Kidney capillary endothelial cell (primary cell): ENCODE data around the gene POLG.

Experiments
- DNase-seq: peaks from one replicate; pipeline ENCODE4 v3.0.0-alpha.2; 2018; ENCODE audit warnings: low spot score

The POLG gene

DNA sequence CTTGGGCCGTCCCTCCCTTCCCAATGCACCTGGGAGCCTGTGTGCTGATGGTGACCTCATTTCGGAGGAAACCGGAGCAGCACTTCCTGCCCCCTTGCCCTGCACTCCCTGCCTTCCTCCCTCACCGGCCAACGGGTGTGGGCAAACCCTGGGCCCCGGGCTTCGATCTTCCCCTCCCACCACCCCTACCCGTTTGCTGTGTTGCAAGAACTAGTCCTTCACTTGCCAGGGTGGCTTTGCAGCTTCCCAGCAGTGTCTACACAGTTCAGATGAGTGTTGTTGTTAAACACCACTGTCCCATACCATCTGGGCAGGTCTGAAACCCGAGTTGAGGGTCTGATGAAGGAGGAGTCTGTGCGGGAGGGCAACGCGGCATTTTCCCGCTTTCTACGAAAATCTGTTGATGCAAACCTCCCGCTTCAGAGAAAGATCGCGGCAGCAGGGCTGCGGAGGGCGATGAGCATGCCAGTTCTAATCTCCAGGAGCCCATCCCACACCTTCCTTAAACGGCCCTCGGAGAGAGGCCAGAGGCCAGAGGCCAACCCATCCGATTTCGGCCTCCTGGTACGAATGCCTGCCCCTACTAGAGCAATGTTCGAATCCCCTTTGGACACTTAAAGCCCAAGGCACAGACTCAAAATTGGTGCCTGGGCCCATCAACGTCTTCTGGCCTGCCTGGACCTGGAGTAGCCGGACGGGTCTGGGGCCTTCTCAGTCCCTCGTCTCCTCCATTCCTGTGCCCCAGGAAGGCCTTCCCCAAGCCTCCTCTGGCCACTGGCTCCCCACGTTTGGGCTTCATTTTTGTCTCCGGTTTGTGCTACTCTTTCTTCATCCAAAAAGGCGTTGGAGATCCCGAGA, 35.7 kb upstream of the POLG start:
- DNase-seq = no peak

DNA sequence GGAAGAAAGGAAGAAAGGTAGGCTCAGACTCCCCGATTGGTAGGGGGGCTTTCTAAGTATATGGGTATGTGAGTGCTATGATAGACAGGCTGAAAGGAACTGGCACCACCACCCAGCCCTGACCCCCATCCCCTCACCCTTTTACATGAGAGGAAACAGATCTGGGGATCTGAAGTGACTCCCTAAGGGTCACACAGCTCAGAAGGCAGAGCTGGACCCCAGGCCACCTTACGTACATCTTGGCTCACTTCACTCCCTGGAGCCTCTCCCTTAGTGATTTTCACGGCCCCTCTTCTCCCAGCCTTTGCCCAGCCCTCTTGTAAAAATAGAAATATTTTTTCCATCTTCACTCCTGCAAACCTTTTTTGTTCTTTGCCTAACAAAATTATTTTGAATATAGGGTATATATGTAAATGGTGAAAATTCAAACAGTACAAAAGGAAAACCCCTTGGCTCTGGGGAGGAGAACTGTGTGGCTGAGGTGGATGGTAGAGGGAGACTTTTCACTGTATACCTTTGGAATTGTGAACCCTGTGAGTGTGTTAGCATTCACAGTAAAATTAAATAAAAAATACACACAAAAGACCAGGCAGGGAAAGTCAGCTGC, 34.8 kb upstream of the POLG start:
- DNase-seq = no peak

DNA sequence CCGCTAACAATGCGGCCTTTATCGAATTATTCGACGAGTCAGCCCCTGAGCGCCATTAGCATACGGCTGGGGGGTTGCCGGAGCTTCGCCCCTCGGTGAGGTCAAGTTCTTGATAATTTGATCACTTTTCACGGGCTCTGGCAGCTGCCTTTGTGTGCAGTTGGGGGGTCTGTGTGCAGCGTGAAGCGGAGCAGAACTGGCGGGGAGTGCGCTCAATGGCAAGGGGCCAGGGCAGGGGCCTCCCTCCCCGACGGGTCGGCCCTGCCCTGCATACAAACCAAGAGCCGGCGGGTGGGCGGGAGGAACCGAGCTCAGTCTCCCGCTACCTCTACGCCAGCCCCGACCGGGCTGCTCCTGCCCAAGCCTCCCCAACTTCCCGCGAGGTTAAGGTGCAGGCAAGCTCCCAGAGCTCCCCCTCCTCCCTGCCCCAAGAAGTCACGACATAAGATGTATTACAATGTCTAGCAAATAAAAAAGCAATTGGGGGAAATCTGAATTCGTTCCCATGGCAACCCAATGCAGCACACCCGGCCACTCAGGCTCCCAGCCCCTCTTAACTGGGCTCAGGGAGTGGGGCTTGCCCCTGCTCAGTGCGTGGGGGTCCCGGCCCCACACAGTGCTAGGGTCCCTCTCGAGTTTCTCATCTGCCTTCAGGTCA, 34.1 kb upstream of the POLG start:
- no peak for DNase-seq

DNA sequence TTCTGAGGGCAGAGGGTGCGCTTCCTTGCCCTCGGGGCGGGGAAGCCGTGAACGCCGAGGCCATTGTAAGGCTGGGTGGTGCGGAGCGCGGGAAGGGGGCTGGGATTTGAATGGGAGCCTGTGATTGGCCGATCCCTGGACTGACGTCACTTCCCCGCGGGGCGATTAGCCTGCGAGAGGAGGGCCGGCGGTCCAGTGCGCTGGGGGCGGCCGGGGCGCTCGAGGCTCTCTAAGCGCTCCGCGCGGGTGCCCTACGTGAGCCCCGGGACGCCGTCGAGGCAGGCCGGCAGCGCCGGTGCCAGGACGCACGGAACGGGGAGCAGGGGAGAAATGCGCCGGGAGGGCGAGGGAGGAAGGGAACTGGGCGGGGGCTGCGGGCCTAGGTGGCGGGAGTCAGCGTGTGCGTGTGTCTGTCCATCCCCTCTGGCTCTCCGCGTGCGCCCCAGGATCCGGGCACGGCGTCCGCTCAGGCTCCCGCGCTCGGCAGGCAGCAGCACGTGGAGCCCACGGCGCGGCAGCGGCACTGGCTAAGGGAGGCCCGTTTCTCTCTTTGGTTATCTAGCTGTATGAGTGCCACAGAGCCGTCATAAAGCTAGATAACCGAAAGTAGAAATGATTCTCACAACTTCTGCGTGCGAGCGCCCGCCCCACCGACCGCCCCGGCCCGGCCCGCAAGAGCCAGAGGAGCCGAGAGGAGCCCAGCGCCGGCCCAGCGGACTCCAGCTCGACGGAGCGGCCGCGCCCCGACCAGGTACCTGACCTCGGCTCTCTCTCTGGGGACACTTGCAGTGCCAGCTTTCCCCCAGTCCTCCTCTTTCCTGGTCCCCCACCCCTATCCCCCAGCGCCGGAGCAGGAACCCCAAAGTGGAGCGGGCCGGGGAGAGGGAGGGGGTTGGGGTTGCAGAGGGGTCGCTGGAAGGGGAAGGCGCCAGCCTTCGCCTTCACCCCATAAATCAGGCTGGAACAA, 33.1 kb upstream of the POLG start:
- DNase-seq = no peak

DNA sequence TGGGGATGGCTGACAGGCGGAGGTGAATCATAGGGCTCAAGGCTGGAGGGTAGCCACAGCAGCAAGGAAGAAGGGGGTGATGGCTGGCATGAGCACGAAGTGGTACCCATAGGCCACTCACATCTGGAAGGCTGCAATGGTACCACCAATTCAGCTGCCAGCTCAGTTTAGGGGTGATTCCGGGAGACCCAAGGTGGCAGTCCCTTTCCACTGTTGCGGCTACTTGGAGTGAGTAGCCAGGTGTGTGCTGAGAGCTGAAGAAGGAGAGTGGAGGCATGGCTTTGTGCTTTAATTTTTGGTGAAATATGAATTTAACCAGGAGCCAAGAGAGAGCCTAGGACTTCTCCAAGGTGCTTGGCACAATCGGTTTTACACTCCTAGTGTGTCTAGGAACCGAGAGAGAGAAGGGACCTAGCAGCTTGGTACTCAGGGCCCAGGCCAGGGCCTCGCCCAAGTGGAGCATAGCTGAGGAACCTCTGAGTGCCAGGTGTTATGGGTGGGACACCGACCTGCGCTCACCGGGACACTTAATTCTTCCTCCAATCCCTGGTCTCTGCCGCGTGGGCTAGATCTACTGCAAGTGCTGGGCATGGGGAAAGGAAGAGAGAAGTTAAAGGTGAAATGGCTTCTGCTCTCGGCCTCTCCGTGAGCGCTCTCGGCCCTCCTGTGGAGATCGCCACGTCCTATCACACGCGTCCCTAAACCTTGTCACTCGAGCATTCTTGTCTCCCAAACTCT, 32.2 kb upstream of the POLG start:
- DNase-seq = no peak

DNA sequence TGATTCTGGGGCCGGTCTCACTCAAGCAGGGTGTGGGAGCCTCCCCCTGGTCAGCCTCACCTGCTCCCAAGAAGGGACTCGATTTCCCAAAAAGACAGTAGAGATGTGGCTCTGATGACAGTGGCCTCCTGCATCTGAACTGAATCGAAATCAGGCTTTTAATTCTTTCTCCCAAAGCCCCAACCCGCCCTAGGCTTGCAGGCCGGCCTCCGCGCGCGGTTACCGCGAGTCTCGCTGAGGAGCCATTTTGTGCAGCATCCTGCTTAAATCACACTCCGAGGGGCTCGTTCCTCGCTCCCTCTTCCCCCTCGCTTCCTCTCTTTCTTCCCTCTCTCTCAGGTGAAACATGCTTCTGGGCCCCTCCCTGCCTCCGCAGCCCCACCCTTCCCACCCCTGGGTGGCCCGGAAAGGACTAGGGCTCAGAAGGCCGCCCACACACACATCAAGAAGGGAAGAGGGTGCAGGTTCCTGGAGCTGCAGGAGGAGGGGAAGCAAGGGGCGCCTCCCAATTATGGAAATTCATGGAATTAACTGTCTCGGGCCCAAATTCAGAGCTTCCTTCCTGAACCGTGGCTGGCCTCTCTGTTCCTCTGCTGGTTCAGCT, 30.9 kb upstream of the POLG start:
- no peak for DNase-seq

DNA sequence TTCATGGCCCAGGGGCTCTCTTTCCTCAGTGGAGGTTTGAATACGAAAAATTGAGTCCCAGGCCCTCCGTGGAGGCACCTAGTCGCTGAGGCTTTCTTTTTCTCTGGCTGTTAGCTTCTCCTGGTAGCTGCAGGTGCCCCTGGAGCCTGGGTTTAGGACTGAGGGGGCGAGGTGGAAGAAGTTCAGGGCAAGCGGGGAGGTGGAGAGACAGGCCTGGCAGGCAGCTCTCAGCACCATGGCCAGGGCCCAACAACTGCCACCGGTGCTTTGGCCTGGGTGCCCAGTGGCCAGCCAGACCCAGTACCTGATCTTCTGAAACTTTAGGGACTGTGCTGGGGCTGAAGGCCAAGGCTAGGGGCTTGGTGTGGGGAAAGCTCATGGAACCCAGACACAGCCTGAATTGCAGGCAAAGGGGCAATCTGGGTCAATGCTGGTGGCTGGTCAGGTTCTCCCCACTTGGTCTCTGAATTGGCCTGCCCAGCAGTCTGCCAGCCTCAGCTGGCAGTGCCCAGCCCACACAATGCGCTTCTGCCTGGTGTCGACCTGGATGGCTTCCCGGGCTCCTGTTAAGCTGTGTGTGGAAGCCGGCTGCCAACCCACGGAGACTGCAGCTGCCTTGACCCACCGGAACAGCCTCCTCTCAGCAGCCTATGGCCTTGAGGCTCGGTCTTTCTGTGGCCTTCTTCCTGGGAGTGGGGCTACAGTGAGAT, 30.3 kb upstream of the POLG start:
- DNase-seq = no peak

DNA sequence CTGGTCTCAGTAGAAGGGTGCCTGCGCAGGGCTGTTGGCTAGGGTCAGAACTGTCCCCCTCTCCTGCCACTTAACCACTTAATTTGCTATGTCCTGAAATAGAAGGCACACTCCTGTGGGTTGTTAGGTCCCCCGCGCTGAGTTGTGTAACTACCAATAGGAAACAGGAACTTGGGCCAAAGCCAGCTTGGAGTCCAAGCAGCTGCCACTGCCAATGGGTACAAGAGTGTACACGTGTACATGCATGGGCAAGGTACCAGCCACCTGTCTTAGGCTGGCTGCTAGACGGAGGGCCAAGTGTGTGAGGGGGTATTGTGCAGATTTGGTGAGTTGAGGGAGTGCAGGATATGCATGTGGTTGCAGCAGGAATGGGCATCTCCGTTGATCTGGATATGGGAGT, 29.7 kb upstream of the POLG start:
- no peak for DNase-seq

DNA sequence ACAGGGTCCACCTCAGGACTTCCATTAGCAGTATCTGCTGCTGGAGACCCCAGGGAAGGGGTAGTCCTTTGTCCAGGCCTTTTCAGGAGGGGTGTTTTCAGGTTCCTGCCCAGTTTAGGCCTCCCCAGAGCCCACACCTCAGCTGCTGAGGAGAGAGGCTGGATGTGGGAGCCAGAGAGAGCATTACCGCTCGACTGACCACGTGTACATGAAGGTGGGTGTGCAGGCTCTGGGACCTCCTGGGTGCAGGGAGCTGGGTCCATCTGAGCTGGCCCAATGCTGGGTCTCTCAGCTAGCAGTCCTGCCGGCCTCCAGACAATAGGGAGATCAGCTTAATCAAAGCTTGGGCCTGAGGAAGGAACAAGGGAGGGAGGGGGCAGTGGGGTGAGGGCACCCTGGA, 29.1 kb upstream of the POLG start:
- no peak for DNase-seq

DNA sequence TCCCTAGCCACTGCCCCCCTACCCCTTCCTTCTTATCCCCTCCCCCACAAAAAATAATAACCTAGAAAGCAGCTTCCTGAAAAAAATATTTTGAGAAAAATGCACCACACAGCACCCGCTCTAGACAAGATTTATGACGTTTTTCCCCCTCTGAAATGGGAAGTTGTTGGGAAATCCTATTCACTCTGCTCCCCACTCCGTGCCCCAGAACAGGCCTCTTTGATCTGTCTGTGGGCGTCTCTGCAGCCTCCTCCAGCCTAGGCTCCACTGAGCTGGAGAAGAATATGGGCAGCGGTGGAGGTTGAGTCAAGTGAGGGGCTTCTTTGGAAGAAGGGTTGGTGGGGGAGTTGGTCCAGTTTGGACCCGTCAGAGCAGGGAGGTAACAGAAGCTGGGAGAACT, 28.5 kb upstream of the POLG start:
- DNase-seq = no peak

DNA sequence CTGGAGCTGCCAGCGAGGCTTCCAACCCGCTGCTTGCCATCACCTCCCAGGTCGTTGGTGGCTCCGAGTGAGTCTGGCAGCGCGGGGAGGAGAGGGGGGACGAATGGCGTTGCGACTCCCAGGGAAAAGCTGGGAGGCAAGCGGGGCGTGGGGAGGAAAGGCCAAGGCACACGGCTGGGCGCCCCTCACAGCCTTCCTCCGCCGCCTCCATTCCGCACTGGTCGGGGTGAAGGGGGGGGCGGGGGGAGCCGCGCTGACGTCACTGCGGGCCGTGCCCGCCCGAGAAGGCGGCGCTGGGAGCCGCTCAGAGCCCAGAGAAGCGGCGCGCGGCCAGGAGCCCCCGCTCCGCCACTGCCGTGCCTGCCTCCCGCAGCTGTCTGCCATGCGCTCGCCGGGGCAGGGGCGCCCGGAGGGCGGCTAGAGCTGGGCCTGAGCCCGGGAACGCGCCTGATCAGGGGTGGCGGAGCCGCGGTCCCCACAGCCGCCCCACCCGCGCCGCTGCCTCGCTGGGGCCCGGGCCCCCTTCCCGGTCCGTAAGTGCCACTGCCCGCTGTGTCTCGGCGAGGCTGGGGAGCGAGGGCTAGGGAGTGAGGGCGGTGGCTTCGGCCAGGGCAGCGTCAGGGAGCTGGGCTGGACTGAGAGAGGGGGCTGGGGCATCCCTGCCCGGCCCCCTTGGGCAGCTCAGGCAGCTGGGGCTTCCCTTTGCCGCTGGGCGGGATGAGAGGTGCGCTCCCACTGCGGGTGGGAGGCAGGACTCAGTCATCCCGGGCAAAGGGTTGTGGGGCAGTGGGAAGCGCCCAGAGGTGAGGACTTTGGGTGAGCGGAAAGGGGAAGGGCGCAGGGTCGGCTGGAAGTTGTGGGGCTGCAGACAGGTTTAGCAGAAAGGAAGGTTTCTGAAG, 27.8 kb upstream of the POLG start:
- no peak for DNase-seq

DNA sequence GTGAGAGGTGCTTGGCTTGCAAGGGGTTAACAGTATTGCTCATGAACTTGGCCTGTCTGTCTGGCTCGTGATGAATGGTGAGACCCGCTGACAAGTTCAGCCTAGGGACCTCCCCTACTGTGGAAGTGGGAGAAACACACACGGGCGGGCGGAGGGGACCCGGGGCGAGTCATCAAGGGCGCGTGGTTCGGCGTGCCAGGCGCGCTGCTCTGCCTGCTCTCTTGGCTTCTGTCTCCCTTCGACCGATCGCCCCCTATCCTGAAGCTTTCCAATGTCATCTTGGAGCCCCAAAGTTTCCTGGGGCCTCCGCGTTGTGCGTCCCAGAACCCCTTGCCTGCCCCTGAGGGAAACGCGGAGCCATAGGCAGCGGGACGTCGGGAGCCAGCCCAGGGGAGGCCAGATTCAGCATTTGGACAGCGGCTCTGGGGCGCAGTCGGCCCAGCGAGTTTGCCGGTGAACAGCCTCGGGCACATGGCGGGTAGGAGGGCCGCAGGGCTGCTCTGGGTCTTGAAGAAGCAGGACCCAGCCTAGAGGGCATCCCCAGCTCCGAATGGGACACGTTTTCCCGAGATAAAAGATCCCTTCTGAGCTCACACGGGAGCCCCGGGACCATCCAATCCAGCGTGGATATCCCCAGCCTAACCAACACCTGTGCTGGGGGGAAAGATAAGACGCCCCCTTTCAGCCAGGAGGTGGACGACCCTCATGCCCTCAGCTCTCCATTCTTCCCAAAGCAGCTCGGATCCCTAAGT, 27.0 kb upstream of the POLG start:
- DNase-seq = peak; percentile 43

DNA sequence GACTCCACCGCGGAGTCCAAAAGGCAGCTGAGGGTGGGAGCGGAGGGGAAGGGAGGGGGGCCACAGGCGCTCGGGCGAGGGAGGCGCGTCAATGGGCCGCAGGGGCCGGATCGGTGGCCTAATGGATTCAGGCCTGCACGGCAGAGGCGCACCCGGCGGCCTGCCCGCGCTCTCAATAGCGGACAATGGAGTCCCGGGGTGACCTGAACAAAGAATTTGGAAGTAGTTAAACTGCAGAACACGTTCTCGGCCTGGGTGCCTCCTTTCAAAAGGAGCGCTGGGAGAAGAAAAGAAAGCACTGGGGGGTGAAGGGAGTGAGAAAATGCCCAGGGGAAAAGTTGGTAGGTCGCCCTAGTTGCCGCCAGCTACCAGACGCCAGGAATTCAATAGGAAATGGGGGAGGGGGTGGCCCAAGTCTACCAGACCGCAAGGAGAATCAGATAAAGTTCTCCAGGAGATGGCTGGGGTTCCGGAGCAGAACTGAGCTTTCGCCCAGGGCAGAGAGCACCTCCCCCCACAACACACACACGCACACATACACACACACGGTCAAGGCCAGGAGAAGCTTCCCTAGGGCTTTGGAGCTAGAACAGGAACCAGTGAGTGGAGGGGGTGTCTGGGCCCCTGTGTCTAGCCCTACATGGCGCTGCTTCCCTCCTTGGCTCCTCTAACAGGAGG, 25.8 kb upstream of the POLG start:
- no peak for DNase-seq

DNA sequence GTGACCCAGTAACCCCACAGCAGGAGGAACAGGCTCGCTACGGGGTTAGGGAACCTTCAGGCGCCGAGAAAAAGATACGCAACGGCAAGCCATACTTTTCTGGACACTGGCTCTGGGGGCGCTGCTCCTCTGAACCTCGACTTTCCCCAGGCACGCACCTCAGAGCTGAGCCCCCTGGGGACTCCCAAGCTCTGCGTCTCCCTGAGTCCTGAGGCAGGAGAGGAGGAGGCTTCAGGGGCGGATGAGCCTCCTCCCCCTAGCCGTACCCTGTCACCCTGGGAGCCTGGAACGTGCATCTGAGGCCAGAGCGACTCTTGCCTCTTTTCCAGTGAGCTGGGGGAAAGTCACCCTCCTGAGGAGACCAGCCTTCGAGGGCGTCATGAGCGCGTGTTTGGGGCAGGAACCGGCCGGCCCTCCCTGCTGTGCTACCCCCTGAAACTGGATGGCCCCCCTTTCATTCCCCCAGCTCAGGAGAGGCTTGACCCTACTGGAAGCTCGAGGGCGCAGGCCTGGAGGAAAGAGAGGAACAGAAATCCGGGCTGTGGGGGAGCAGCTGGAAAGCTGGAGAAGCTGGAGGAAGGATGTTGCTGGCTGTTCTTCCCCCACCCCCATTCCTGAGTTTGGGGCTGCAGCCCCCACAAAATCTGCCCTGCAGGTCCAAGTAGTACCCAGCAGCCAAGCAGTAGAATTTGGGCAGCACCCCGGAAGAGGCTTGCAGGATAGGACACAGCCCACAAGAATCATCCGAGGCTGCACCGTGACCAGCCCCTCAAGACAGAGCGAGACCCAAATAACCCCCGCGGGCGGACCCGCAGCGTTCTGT, 25.1 kb upstream of the POLG start:
- DNase-seq = no peak

DNA sequence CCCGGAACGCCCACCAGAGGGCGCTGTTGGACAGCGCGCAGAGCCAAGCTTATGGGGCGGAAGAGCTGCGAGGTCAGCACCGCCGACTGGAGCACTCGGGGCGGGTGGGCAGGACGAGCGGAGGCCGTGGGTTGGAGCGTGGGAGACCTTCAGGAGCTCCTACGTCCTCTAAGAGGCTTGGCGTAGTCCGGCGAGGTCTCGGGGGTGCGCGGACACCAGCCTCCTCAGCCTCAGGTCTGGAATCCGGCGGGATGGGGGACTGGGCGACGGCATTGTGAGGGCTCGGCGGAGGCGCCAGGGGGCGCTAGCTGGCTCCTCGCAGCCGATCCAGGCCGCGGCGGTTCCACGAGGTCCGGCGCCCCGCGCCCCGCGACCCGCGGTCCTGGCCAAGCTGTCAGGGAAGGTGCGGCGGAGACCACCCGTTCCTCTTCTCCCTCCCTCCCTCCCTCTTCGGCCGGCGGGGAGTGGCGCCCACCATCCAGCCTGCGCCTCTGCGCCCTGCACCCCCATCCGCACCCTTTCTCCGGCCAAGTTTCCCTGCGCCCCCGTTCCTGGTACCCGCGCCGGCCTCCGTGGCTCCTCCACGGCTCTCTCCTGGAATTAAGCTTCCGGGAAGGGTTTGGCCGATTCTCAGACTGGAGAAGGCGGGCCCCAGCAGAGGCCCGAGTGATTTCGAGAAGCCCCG, 24.3 kb upstream of the POLG start:
- DNase-seq = peak; percentile 72

DNA sequence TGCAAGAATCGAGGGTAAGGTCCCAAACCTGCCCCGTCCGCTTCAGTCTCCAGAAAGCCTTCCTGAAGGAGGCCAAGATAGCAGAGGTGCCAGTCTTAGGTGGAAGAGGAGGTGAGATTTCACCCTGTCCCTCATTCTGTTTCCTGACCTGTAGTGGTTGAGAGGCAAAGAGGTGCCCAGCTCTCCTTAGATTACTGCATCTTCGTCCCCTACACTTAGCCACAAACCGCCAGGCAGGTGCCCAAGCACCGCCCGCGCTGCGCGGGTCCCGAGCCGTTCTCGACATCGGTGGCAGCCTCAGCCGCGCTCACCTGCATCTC, 23.8 kb upstream of the POLG start:
- no peak for DNase-seq
